ENCODE data around the gene USP15.

The USP15 gene

DNA sequence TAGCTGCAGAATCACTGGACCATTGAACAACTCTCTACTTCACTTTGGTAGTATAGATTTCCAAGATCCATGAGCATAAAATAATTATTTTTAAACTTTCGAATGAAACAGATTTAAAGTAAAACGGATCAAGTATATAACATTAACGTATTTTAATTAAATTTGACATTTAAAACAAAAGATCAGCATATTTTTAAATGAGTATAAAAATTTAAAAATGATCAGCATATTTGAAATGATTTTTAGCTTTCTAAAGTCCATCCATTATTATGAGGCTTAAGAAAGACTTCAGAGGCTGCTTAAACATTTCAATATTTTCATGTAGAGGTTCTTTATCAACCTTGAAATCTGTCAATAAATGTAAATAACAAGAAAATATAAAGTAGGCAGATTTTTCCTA lies 5.2 kb upstream of the USP15 start:
- in situ Hi-C loops (cut with MboI; ENCODE audit: low pct_unique_long_range_greater_than_20kb, low sequenced_read_pairs): no loop called here
- no peak for DNase-seq

DNA sequence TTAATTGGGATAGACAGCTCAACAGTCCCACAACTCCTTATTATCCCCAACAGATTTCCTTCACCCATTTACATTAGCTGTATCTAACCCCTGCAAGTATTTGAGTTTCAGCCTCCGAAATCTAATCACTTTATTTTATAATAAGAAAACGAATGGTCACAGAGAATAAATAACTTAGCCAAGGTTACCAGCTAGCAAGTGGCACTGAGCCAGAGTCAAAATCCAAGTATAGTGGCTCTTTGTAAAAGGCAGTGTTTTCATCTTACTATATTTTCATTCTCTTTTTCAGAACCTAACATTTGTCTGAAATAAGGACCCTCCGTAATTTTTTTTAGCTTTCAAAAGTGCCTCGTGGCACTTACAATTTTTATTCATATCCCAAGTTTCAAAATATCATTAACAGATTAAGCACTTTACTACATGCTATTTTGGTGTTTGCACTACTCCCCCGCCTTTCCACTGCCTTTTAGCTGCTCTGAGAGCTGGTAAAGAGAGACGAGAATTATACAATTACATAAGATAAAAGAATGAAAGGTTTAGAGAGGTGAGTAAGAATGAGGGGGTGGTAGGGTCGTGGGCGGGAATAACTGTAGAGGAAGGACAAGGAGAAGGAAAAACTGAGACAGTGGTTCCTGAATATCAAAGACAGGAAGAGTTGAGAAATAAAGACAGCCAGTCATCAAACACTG lies 3.7 kb upstream of the USP15 start:
- DNase-seq: peak; percentile 39
- in situ Hi-C loops (cut with MboI; ENCODE audit: low pct_unique_long_range_greater_than_20kb, low sequenced_read_pairs): no loop called here

- in situ Hi-C loops (cut with MboI; ENCODE audit: low pct_unique_long_range_greater_than_20kb, low sequenced_read_pairs): no loop called here
- DNase-seq: no peak
Measured at GRCh38 chr12:62258231-62258630, 2.0 kb upstream of the USP15 start.

DNA sequence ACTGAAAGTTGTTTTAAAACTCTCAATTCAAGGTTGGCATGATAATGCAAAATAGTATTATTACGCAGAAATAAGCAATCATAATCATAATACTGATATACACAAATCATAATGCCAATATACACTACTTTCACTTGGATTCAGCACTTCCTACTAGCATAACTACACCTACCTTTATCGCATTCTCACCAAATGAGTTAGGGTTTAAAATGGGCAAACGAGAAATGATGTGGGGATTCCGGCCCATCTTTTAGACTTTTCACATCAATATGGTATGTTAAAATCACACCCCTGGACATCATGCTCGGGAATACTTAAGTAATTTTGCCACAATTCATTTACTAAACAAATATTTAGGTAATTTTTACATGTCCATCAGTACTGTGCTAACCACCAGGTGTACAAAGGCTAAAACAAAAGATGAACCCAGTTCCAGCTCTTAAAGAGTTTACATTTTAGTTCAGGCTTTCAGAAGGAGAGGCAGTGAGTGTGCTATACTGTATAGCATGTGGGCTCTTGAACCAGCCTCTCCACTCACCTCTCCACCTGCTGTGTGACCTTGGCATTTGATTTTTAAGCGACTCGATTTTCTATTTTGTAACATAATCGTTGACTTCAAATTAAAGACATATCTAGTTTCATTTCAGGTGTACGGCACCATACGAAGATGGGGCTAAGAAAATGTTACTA lies 1.1 kb upstream of the USP15 start:
- in situ Hi-C loops (cut with MboI; ENCODE audit: low pct_unique_long_range_greater_than_20kb, low sequenced_read_pairs): no loop called here
- DNase-seq: no peak

DNA sequence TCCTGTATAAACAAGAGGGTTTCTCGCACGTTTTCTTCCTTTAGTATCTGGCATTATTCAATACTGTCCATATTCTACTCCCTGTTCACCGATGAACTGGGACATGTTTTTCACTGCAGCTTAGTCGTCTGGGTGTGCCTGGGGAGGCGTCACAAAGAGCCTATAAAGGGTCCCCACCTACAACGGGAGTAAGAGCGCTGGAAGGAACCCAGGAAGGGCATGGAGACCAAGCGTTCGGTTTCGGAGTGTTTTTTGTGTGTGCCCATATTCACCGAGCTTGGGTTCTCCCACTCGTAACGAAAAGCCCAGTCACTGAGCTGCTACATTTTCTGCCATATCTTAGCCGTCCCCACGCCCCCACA lies 592 bp upstream of the USP15 start:
- DNase-seq: no peak
- in situ Hi-C loops (cut with MboI; ENCODE audit: low pct_unique_long_range_greater_than_20kb, low sequenced_read_pairs): no loop called here

DNA sequence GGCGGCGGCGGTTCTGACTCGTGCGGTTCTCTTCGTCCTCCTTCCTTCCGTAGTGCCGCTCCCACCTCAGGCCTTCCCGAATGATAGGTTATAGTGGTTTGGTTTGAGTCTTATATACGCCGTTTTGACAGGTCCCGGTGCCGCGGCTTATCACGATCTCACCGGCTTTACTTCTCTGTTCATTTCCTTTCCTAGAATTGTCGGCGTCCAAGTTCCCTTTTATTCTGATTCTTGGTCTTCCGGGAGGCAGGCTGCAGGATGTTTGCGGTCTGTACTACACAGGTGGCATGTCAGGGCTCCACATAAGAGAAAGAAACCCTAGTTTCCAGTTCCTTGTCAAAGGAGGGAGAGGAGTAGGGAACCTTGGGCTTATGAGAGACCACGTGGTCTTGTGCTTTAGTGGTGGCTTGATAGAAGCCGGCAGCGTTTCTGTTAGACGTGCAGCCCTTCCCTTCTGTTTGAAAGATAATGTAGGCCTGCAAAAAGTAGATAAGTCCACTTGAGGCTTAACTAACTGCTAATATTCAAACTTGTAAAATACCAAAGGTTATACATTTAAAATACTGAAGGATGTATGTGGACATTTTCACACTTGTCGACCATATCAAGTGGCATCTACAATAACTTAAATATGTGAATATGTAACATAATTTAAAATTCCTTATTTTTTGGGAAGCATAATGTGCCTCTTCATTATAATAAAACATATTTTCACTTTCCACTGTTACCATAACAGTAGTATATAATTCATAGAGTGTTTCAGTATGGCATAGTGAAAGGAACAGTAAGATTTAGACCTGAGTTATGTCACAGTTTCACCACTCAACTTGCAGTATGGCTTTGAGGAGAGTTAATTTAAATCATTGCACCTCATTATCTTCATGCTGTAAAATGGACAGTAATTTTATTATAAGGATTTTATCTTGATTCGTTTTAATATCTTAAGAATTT lies 804 bp downstream of the USP15 start:
- in situ Hi-C loops (cut with MboI; ENCODE audit: low pct_unique_long_range_greater_than_20kb, low sequenced_read_pairs): no loop called here
- DNase-seq: peak; percentile 100

DNA sequence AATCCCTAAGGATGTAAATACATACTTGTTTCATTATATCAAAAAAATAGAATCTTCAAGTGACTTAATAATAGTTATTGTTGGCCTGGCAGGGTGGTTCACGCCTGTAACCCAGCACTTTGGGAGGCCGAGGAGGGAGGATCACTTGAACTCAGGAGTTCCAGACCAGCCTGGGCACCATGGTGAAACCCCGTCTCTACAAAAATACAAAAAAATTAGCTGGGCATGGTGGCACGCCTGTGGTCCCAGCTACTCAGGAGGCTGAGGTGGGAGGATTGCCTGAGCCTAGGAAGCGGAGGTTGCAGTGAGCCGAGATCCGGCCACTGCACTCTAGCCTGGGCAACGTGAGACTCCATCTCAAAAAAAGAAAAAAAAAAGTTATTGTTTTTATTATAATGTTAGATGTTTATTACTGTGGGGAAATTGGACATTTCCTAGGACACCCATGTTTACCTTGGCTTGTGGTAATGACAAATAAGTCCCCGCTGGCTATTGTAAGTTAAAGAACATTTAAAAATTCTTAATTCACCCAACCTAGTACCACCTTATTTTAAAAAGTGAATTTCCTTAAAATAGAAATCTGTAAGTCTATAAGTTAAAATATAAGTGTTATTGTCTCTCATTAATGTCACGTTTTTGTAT lies 1.8 kb downstream of the USP15 start:
- DNase-seq: no peak
- in situ Hi-C loops (cut with MboI; ENCODE audit: low pct_unique_long_range_greater_than_20kb, low sequenced_read_pairs): no loop called here

GRCh38 chr12:62263232-62263631 lies 3.0 kb downstream of the USP15 start:
- in situ Hi-C loops (cut with MboI; ENCODE audit: low pct_unique_long_range_greater_than_20kb, low sequenced_read_pairs): no loop called here

DNA sequence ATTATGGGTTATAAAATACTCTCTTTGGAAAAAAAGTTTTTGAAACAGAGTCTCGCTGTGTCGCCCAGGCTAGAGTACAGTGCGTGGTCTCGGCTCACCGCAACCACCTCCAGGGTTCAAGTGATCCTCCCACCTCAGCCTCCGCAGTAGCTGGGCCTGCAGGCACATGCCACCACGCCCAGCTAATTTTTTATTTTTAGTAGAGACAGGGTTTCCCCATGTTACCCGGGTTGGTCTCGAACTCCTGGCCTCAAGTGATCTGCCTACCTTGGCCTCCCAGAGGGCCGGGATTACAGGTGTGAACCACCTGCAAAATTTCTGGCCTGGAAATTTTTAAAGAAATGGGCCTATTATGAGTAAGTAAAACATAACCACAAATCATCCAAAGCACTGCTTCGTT lies 3.8 kb downstream of the USP15 start:
- DNase-seq: no peak
- in situ Hi-C loops (cut with MboI; ENCODE audit: low pct_unique_long_range_greater_than_20kb, low sequenced_read_pairs): no loop called here

More at GRCh38 chr12:62263232-62263631, 3.0 kb downstream of the USP15 start:
- no peak for DNase-seq

DNA sequence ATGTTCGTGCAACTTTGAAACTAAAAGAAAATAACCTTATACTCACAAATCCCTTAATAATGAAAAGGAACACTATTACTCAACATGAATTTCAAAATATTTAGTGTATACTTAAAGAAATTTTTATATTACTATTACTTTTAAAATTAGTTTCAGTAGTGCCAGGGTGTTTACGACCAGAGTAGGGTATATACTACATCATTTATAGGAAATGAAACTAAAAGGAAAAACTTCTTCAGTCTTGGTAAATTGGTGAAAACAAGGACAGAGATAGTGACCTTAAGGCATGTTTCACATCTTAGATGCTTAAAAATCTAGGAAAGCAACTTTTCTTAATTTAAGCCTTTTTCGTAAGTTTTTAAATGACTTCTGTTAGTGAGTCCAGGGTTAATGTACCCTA lies 4.5 kb downstream of the USP15 start:
- no peak for DNase-seq
- in situ Hi-C loops (cut with MboI; ENCODE audit: low pct_unique_long_range_greater_than_20kb, low sequenced_read_pairs): no loop called here

DNA sequence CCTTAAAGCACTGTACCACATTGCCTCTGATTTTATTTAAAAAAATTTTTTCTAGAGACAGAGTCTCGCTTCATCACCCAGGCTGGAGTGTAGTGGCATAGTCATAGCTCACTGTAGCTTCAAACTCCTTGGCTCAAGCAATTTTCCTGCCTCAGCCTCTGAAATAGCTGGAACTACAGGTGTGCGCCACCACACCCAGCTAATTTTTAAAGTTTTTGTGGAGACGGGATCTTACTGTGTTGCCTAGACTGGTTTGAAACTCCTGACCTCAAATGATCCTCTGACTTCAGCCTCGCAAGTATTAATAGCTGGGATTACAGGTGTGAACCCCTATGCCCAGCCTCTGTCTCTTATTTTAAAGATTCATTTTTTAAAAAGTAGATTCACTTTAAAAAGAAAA lies 5.3 kb downstream of the USP15 start:
- DNase-seq: no peak
- in situ Hi-C loops (cut with MboI; ENCODE audit: low pct_unique_long_range_greater_than_20kb, low sequenced_read_pairs): no loop called here

DNA sequence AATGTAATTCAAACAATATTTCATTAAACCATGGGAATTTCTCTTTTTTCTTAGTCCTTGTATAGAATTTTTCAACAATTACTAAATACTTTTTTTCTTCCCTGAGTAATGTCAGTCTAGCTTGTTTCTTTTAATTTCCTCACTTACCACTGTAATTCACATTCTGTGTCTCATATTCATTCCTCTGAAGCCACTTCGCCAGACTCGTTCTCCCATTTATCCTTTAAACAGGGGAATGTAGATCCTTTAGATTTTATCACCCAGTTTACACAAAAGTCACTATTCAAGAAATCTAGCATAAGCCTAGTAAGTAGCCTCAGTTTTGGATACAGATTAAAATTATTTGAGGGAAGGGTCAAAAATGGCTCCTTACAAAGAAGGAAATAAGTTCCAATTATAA lies 6.8 kb downstream of the USP15 start:
- no peak for DNase-seq
- in situ Hi-C loops (cut with MboI; ENCODE audit: low pct_unique_long_range_greater_than_20kb, low sequenced_read_pairs): no loop called here

DNA sequence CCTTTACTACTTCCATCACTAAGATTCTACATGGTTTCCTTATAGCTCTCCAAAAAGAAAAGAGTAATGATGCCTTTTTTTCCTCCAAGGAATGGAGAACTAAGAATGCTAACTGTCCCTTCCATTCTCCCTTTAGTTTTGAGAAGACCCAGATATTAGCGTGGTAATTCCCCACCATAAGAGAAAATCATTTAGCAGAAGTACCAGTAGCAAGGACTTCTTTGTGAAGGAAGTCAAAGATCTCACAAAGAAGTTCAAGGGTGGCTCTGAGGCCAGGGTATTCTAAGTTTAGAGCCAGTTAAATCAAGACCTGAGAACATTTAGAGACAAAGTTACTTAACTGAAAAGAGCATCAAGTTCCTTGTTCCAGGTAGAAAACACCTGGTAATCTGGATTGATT lies 7.3 kb downstream of the USP15 start:
- in situ Hi-C loops (cut with MboI; ENCODE audit: low pct_unique_long_range_greater_than_20kb, low sequenced_read_pairs): no loop called here
- DNase-seq: no peak

- DNase-seq: no peak
- in situ Hi-C loops (cut with MboI; ENCODE audit: low pct_unique_long_range_greater_than_20kb, low sequenced_read_pairs): no loop called here
Measured at GRCh38 chr12:62268956-62269355, 8.8 kb downstream of the USP15 start.

DNA sequence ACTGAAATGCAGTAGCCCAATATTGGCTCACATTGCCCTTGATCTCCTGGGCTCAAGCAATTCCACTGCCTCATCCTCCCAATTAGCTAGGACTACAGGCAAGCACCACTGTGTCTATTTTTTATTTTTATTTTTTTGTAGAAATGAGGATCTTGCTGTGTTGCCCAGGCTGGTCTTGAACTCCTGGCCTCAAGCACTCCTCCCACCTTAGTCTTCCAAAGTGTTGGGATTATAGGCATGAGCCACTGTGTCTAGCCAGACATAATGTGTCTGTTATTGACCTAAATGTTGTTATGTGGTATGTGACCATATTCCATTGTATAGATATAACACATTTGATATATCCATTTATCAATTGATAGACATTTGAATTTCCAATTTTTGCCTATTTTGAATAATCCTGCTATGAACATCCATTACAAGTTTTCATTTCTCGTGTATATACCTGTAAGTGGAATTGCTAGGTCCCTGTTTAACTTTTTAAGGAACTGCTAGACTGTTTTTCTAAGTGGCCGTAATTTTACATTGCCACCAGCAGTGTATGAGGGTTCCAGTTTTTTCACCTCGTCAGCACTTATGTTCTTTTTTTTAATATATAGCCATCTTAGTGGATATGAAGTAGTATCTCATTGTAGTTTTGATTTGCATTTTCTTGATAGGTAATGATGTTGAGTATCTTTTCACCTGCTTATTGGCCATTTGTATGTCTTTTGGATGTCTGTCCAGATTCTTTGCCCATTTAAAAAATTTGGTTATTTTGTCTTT lies 9.4 kb downstream of the USP15 start:
- no peak for DNase-seq
- in situ Hi-C loops (cut with MboI; ENCODE audit: low pct_unique_long_range_greater_than_20kb, low sequenced_read_pairs): no loop called here

- in situ Hi-C loops (cut with MboI; ENCODE audit: low pct_unique_long_range_greater_than_20kb, low sequenced_read_pairs): no loop called here
- no peak for DNase-seq
Measured at GRCh38 chr12:62270384-62270783, 10.2 kb downstream of the USP15 start.

DNA sequence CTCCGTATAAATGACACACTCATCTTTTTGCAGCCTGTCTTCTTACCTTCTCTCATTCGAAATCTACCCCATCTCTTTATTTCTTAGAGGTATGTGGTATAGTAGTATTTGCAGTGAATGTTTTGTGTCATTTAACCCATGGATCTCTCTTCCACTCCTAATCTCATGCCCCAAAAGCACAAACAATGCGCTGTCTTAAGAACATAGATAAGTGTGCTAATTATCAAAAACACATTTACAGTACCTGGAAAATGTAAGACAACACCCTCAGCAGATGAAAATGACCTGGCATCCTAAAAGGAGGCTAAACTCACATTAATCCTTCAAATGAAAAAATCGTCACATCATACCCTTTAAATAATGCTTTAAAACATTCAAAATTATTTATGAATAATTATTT lies 10.7 kb downstream of the USP15 start:
- in situ Hi-C loops (cut with MboI; ENCODE audit: low pct_unique_long_range_greater_than_20kb, low sequenced_read_pairs): no loop called here
- no peak for DNase-seq

- in situ Hi-C loops (cut with MboI; ENCODE audit: low pct_unique_long_range_greater_than_20kb, low sequenced_read_pairs): no loop called here
- no peak for DNase-seq
Measured at GRCh38 chr12:62272936-62273552, 12.8 kb downstream of the USP15 start.

Data from KBM-7 (cell line).